ENCODE measurements around the gene HLA-DRA. TPM values are rescaled to one million over a fixed set of nuclear protein-coding genes. Genes with fewer than 3 reads are reported as not detected.

The HLA-DRA gene
- total and polyA plus RNA-seq, 9 donors, result 19.9 to 34.2 (median 26.1) TPM

GRCh38 chr6:32406197-32406596 lies 33.5 kb upstream of the HLA-DRA start:
- peaks cover 25% of the 10 kb centered on the region for H3K27me3 ChIP-seq (ENCODE audit: control insufficient read depth, insufficient read depth, low read length)
- no peak overlapping the region for H3K4me3 ChIP-seq (ENCODE audit: low read length)
- DNase-seq, result no peak
- H3K9me3 ChIP-seq (replicated peaks; ENCODE audit: control insufficient read depth, low read depth, low read length), result no peaks in the 10 kb centered on the region
- H3K36me3 ChIP-seq (ENCODE audit: control insufficient read depth, insufficient read depth, low read length), result no peaks in the 10 kb centered on the region
- 73% methylated on average over 7 of the region's 9 CpGs for WGBS (ENCODE audit: insufficient coverage)
- H3K4me1 ChIP-seq (ENCODE audit: control insufficient read depth, insufficient read depth, low read length), result no peaks in the 10 kb centered on the region
- H3K27ac ChIP-seq (ENCODE audit: low read length), result no peak overlapping the region

DNA sequence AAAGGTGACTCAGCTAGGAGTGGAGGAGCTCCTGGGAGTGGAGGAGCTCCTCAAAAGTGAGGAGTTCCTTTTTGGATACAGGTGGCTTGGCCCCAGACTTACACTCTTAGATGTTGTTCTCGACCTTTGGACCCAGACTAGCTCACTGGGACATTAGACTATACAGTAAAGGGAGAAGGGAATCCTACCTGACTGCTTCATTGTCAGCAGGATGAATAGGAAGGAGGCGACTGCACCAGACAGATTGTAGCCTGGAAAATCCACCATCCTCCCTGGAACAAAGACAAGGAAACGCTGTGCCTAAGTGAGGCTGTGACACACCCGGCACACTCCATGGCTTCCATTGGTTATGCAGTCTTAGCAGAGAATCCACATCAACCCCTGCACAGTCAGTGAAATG lies 32.8 kb upstream of the HLA-DRA start, which contains the start of gene BTNL2:
BTNL2 (minus strand) TSS at position 325 of the 400 bp plus-strand sequence; CDS start at position 267, 58 bp downstream.
- WGBS (ENCODE audit: insufficient coverage), result 43% methylated on average over 2 of the region's 4 CpGs
- Histone ChIP-seq H3K4me1 (ENCODE audit: control insufficient read depth, insufficient read depth, low read length) (no peaks in the 10 kb centered on the region), H3K27me3 (ENCODE audit: control insufficient read depth, insufficient read depth, low read length) (peaks cover 28% of the 10 kb centered on the region), H3K36me3 (ENCODE audit: control insufficient read depth, insufficient read depth, low read length) (no peaks in the 10 kb centered on the region), H3K27ac (ENCODE audit: low read length) (no peak within 1 kb of the TSS), H3K9me3 (replicated peaks; ENCODE audit: control insufficient read depth, low read depth, low read length) (no peaks in the 10 kb centered on the region), H3K4me3 (ENCODE audit: low read length) (no peak within 1 kb of the TSS)
- DNase-seq, result no peak

DNA sequence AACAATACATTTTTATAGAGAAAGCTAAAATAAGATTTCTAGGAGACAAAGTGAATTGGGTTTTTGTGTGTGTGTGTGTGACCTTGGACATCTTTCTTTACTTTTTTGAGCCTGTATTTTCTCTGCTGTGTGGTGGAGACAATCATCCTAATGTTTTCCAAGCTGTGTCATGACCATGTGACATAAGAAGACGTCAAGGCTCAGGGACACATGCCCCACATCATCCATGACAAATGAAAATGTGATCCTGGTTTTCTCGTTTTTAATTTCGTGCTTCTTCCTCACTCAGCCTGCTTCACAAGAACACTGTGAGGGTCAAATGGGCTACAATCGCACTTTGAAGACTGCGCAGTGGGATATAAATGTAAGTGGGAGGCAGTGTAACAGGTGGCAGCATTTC lies 28.8 kb upstream of the HLA-DRA start:
- Histone ChIP-seq H3K27me3 (ENCODE audit: control insufficient read depth, insufficient read depth, low read length) (peaks cover 42% of the 10 kb centered on the region), H3K4me3 (ENCODE audit: low read length) (no peak overlapping the region), H3K9me3 (replicated peaks; ENCODE audit: control insufficient read depth, low read depth, low read length) (no peaks in the 10 kb centered on the region), H3K4me1 (ENCODE audit: control insufficient read depth, insufficient read depth, low read length) (peaks cover 3% of the 10 kb centered on the region), H3K27ac (ENCODE audit: low read length) (no peak overlapping the region), H3K36me3 (ENCODE audit: control insufficient read depth, insufficient read depth, low read length) (no peaks in the 10 kb centered on the region)
- DNase-seq, result no peak
- no CpG with 5 or more reads among the region's 5 CpGs for WGBS (ENCODE audit: insufficient coverage)

- DNase-seq, result no peak
- Histone ChIP-seq H3K9me3 (replicated peaks; ENCODE audit: control insufficient read depth, low read depth, low read length) (no peaks in the 10 kb centered on the region), H3K27ac (ENCODE audit: low read length) (no peak overlapping the region), H3K4me1 (ENCODE audit: control insufficient read depth, insufficient read depth, low read length) (peaks cover 3% of the 10 kb centered on the region), H3K4me3 (ENCODE audit: low read length) (no peak overlapping the region), H3K27me3 (ENCODE audit: control insufficient read depth, insufficient read depth, low read length) (peaks cover 42% of the 10 kb centered on the region), H3K36me3 (ENCODE audit: control insufficient read depth, insufficient read depth, low read length) (no peaks in the 10 kb centered on the region)
- WGBS (ENCODE audit: insufficient coverage), result 69% methylated on average over 5 of the region's 9 CpGs
These were observed 27.9 kb upstream of the HLA-DRA start for GRCh38 chr6:32411566-32412327.

DNA sequence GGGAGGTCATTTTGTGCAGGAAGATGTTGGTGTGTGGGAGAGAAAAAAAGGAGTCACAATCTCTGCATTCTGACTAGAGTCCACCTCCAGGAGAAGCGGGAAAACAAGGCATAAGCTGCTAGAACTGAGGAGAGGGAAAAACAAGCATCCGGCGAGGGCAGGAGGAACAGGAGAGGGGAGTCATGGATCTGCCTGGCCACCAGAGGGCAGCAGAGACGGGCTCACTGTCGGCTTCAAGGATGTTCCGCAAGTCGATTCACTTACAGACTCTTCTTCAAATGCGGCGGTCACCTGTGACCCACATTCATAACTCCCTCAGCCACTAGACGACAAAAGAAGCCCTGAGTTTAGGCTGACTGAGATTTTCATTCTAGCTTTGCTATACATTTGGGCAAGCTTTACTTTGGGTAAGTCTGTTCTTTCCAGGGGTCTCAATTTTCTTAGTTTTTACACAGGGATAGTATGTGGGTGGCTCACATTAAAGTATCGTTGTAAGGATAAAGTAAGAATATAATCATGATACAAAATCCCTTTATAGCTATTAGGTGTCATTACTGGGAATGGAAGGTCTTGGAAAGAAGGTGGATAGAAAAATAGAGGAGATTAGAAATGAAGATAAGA lies 26.1 kb upstream of the HLA-DRA start:
- Histone ChIP-seq H3K27ac (ENCODE audit: low read length) (no peak overlapping the region), H3K9me3 (replicated peaks; ENCODE audit: control insufficient read depth, low read depth, low read length) (no peaks in the 10 kb centered on the region), H3K36me3 (ENCODE audit: control insufficient read depth, insufficient read depth, low read length) (no peaks in the 10 kb centered on the region), H3K27me3 (ENCODE audit: control insufficient read depth, insufficient read depth, low read length) (peaks cover 34% of the 10 kb centered on the region), H3K4me3 (ENCODE audit: low read length) (no peak overlapping the region), H3K4me1 (ENCODE audit: control insufficient read depth, insufficient read depth, low read length) (peaks cover 3% of the 10 kb centered on the region)
- 0% methylated on average over 3 of the region's 11 CpGs for WGBS (ENCODE audit: insufficient coverage)
- DNase-seq, result peak; percentile 70

- peak; percentile 79 for DNase-seq
- Histone ChIP-seq H3K4me3 (ENCODE audit: low read length) (no peak overlapping the region), H3K27ac (ENCODE audit: low read length) (no peak overlapping the region), H3K36me3 (ENCODE audit: control insufficient read depth, insufficient read depth, low read length) (no peaks in the 10 kb centered on the region), H3K4me1 (ENCODE audit: control insufficient read depth, insufficient read depth, low read length) (peaks cover 3% of the 10 kb centered on the region), H3K9me3 (replicated peaks; ENCODE audit: control insufficient read depth, low read depth, low read length) (no peaks in the 10 kb centered on the region), H3K27me3 (ENCODE audit: control insufficient read depth, insufficient read depth, low read length) (peaks cover 35% of the 10 kb centered on the region)
- WGBS (ENCODE audit: insufficient coverage), result 0% methylated on average over 3 of the region's 13 CpGs
These were observed 24.1 kb upstream of the HLA-DRA start for GRCh38 chr6:32415521-32416019.

- Histone ChIP-seq H3K4me3 (ENCODE audit: low read length) (no peak overlapping the region), H3K36me3 (ENCODE audit: control insufficient read depth, insufficient read depth, low read length) (no peaks in the 10 kb centered on the region), H3K27me3 (ENCODE audit: control insufficient read depth, insufficient read depth, low read length) (peaks cover 39% of the 10 kb centered on the region), H3K4me1 (ENCODE audit: control insufficient read depth, insufficient read depth, low read length) (peaks cover 3% of the 10 kb centered on the region), H3K27ac (ENCODE audit: low read length) (no peak overlapping the region), H3K9me3 (replicated peaks; ENCODE audit: control insufficient read depth, low read depth, low read length) (no peaks in the 10 kb centered on the region)
- DNase-seq, result no peak
- WGBS (ENCODE audit: insufficient coverage), result no CpG with 5 or more reads among the region's 3 CpGs
These were observed 23.7 kb upstream of the HLA-DRA start for GRCh38 chr6:32416036-32416435.

DNA sequence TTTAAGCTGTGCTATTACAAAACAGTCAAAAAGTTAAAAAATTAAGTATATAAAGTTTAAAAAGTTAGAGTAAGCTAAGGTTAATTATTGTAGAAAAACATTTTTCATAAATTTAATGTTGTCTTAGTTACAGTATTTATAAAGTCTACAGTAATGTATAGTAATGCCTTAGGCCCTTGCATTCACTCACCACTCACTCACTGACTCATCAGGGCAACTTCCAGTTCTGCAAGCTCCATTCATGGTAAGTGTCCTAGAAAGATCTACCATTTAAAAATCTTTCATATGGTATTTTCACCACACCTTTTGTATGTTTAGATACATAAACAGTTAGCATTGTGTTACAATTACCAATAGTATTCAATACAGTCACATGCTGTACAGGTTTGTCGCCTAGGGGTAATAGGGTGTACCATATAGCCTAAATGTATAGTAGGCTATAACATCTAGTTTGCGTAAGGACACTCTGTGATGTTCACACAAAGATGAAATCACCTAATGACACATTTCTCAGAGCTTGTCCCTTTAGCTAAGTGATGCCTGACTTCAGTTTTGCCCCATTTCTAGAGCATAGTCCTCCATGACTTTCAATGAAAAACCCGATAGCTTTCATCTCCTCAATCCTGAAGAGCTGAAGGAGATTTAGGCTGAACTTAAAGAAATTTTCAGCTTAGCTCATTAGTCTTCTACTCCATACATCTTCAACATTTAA lies 14.9 kb upstream of the HLA-DRA start:
- WGBS (ENCODE audit: insufficient coverage), result 100% methylated on average over 1 of the region's 3 CpGs

GRCh38 chr6:32426338-32426737 lies 13.3 kb upstream of the HLA-DRA start:
- Histone ChIP-seq H3K4me1 (ENCODE audit: control insufficient read depth, insufficient read depth, low read length) (no peaks in the 10 kb centered on the region), H3K27ac (ENCODE audit: low read length) (no peak overlapping the region), H3K36me3 (ENCODE audit: control insufficient read depth, insufficient read depth, low read length) (no peaks in the 10 kb centered on the region), H3K27me3 (ENCODE audit: control insufficient read depth, insufficient read depth, low read length) (peaks cover 4% of the 10 kb centered on the region), H3K9me3 (replicated peaks; ENCODE audit: control insufficient read depth, low read depth, low read length) (no peaks in the 10 kb centered on the region), H3K4me3 (ENCODE audit: low read length) (no peak overlapping the region)
- WGBS (ENCODE audit: insufficient coverage), result no CpG with 5 or more reads among the region's 4 CpGs
- no peak for DNase-seq

More for the DNA sequence above, 14.9 kb upstream of the HLA-DRA start:
- Histone ChIP-seq H3K27me3 (ENCODE audit: control insufficient read depth, insufficient read depth, low read length) (peaks cover 6% of the 10 kb centered on the region), H3K27ac (ENCODE audit: low read length) (no peak overlapping the region), H3K4me1 (ENCODE audit: control insufficient read depth, insufficient read depth, low read length) (no peaks in the 10 kb centered on the region), H3K4me3 (ENCODE audit: low read length) (no peak overlapping the region), H3K9me3 (replicated peaks; ENCODE audit: control insufficient read depth, low read depth, low read length) (no peaks in the 10 kb centered on the region), H3K36me3 (ENCODE audit: control insufficient read depth, insufficient read depth, low read length) (no peaks in the 10 kb centered on the region)
- no peak for DNase-seq

- WGBS (ENCODE audit: insufficient coverage), result no CpG with 5 or more reads among the region's 1 CpG
- Histone ChIP-seq H3K27me3 (ENCODE audit: control insufficient read depth, insufficient read depth, low read length) (peaks cover 4% of the 10 kb centered on the region), H3K4me3 (ENCODE audit: low read length) (no peak overlapping the region), H3K9me3 (replicated peaks; ENCODE audit: control insufficient read depth, low read depth, low read length) (no peaks in the 10 kb centered on the region), H3K4me1 (ENCODE audit: control insufficient read depth, insufficient read depth, low read length) (no peaks in the 10 kb centered on the region), H3K27ac (ENCODE audit: low read length) (no peak overlapping the region), H3K36me3 (ENCODE audit: control insufficient read depth, insufficient read depth, low read length) (no peaks in the 10 kb centered on the region)
- no peak for DNase-seq
These were observed 12.5 kb upstream of the HLA-DRA start for GRCh38 chr6:32427218-32427617.

Measured in muscle of leg (tissue), 11 donors.